Hematopoietic multipotent progenitor cell treated with erythropoietin and hydrocortisone succinate and interleukin-3 and kit ligand, for 17 days (in vitro differentiated cells): ENCODE results near the gene SRPRB.

ENCODE experiments used
- DNase-seq: peaks from one replicate; pipeline ENCODE4 v3.0.0-alpha.2; 2015; ENCODE audit warnings: low spot score

SRPRB gene

GRCh38 chr3:133843634-133844033, 38.0 kb downstream of the SRPRB start:
- DNase-seq, result no peak

- no peak for DNase-seq
Observed at GRCh38 chr3:133845127-133845526, 39.5 kb downstream of the SRPRB start.

GRCh38 chr3:133849346-133849745, 43.7 kb downstream of the SRPRB start:
- DNase-seq, result peak; percentile 22

GRCh38 chr3:133850034-133850433, 44.4 kb downstream of the SRPRB start:
- no peak for DNase-seq

- DNase-seq, result peak; percentile 90
Observed at GRCh38 chr3:133851266-133851906, 45.8 kb downstream of the SRPRB start.

GRCh38 chr3:133851931-133852330, 46.3 kb downstream of the SRPRB start:
- no peak for DNase-seq

- peak; percentile 25 for DNase-seq
Observed at GRCh38 chr3:133853063-133853924, 47.7 kb downstream of the SRPRB start.

- no peak for DNase-seq
Observed at GRCh38 chr3:133853925-133854227, 48.3 kb downstream of the SRPRB start.

- no peak for DNase-seq
Observed at GRCh38 chr3:133854264-133855001, 48.8 kb downstream of the SRPRB start.

GRCh38 chr3:133855002-133855370, 49.4 kb downstream of the SRPRB start:
- DNase-seq, result peak; percentile 21

GRCh38 chr3:133855772-133856171, 50.2 kb downstream of the SRPRB start:
- no peak for DNase-seq

GRCh38 chr3:133856316-133856715, 50.7 kb downstream of the SRPRB start:
- no peak for DNase-seq

GRCh38 chr3:133857767-133858166, 52.2 kb downstream of the SRPRB start:
- no peak for DNase-seq

GRCh38 chr3:133859381-133860234, 54.0 kb downstream of the SRPRB start:
- no peak for DNase-seq

GRCh38 chr3:133860519-133860918, 54.9 kb downstream of the SRPRB start:
- no peak for DNase-seq

GRCh38 chr3:133862161-133862560, 56.5 kb downstream of the SRPRB start:
- DNase-seq, result no peak

- DNase-seq, result no peak
Observed at GRCh38 chr3:133863911-133864310, 58.3 kb downstream of the SRPRB start.

- no peak for DNase-seq
Observed at GRCh38 chr3:133864616-133865015, 59.0 kb downstream of the SRPRB start.

GRCh38 chr3:133865136-133865855, 59.7 kb downstream of the SRPRB start:
- peak; percentile 27 for DNase-seq

GRCh38 chr3:133866141-133866540, 60.5 kb downstream of the SRPRB start:
- DNase-seq, result no peak

- DNase-seq, result no peak
Observed at GRCh38 chr3:133868186-133868585, 62.6 kb downstream of the SRPRB start.
